Activated CD8-positive, alpha-beta T cell treated with anti-CD3 and anti-CD28 coated beads for 36 hours (primary cell): Measurements from ENCODE around the gene RPS6KA2. TPM values are rescaled to one million over a fixed set of nuclear protein-coding genes. Genes with fewer than 3 reads are reported as not detected.

Experiments used
- ATAC-seq: fragments of 200-7000 bp; cut with Tn5 transposase; one replicate; pipeline ENCODE4 v1.10.0; 2021; ENCODE audit warnings: mild to moderate bottlenecking, moderate library complexity
- CTCF ChIA-PET: fragments of 350-600 bp; sonication (Branson Sonifier 250); formaldehyde crosslinking; loops from one replicate; lab custom pipeline; 2021; ENCODE audit warnings: antibody characterized with exemption; lab: Charles Lee
- POLR2A ChIA-PET: fragments of 350-600 bp; sonication (Branson Sonifier 250); formaldehyde crosslinking; loops from one replicate; lab custom pipeline; 2021; ENCODE audit warnings: antibody characterized with exemption; lab: Charles Lee
- DNase-seq: peaks from one replicate; pipeline ENCODE4 v3.0.0-alpha.2; 2020
- H3K27ac Mint-ChIP-seq: one replicate; pipeline ENCODE4 v1.8.0; 2021; ENCODE audit warnings: mild to moderate bottlenecking, mixed read lengths
- H3K27me3 Mint-ChIP-seq: one replicate; pipeline ENCODE4 v1.8.0; 2021; ENCODE audit warnings: mixed read lengths
- H3K36me3 Mint-ChIP-seq: one replicate; pipeline ENCODE4 v1.8.0; 2021; ENCODE audit warnings: low read depth, mixed read lengths
- H3K4me1 Mint-ChIP-seq: one replicate; pipeline ENCODE4 v1.8.0; 2021; ENCODE audit warnings: low read depth, mixed read lengths
- H3K4me3 Mint-ChIP-seq: one replicate; pipeline ENCODE4 v1.8.0; 2021; ENCODE audit warnings: mild to moderate bottlenecking, moderate library complexity, mixed read lengths
- H3K9me3 Mint-ChIP-seq: one replicate; pipeline ENCODE4 v1.8.0; 2021; ENCODE audit warnings: mixed read lengths
- intact Hi-C: fragments of 100-400 bp; cut with micrococcal nuclease; formaldehyde crosslinking; loops from one replicate; pipeline ENCODE4 v1.10.0; 2022
- total RNA-seq, 2 experiments: library from RNA; stranded (reverse); gene quantifications; one replicate each; pipeline ENCODE4 v1.2.3, GENCODE V29; 2021
- TF ChIP-seq, protein P1 (sequence below): fragments of 200-600 bp; IDR thresholded peaks from one replicate; pipeline ENCODE4 v1.8.0; 2022; ENCODE audit warnings: antibody characterized with exemption, mild to moderate bottlenecking

Gene RPS6KA2
- total RNA-seq, 2 experiments from 2014 or later, result 5.8 TPM

GRCh38 chr6:166450167-166450873, 176.7 kb downstream of the RPS6KA2 start:
- ChIA-PET CTCF (no interaction called here), POLR2A (no interaction called here)
- H3K9me3 Mint-ChIP-seq, result no peaks in the 10 kb centered on the region
- DNase-seq (no peak), ATAC-seq (no peak)
- H3K4me3 Mint-ChIP-seq, result no peak overlapping the region
- no peaks in the 10 kb centered on the region for H3K27me3 Mint-ChIP-seq
- intact Hi-C loops, result no loop called here
- H3K4me1 Mint-ChIP-seq, result no peaks in the 10 kb centered on the region
- no peak overlapping the region for H3K27ac Mint-ChIP-seq
- peaks cover 1% of the 10 kb centered on the region for H3K36me3 Mint-ChIP-seq
- TF ChIP-seq, protein P1, sequence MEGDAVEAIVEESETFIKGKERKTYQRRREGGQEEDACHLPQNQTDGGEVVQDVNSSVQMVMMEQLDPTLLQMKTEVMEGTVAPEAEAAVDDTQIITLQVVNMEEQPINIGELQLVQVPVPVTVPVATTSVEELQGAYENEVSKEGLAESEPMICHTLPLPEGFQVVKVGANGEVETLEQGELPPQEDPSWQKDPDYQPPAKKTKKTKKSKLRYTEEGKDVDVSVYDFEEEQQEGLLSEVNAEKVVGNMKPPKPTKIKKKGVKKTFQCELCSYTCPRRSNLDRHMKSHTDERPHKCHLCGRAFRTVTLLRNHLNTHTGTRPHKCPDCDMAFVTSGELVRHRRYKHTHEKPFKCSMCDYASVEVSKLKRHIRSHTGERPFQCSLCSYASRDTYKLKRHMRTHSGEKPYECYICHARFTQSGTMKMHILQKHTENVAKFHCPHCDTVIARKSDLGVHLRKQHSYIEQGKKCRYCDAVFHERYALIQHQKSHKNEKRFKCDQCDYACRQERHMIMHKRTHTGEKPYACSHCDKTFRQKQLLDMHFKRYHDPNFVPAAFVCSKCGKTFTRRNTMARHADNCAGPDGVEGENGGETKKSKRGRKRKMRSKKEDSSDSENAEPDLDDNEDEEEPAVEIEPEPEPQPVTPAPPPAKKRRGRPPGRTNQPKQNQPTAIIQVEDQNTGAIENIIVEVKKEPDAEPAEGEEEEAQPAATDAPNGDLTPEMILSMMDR, result no peak

- no peak overlapping the region for H3K4me3 Mint-ChIP-seq
- H3K27me3 Mint-ChIP-seq, result no peaks in the 10 kb centered on the region
- DNase-seq (no peak), ATAC-seq (no peak)
- peaks cover 1% of the 10 kb centered on the region for H3K36me3 Mint-ChIP-seq
- intact Hi-C loops, result no loop called here
- no peaks in the 10 kb centered on the region for H3K4me1 Mint-ChIP-seq
- no peak overlapping the region for H3K27ac Mint-ChIP-seq
- ChIA-PET POLR2A (no interaction called here), CTCF (no interaction called here)
- TF ChIP-seq, protein P1, result no peak
- no peaks in the 10 kb centered on the region for H3K9me3 Mint-ChIP-seq
Measured at GRCh38 chr6:166449641-166450040, 177.4 kb downstream of the RPS6KA2 start.

DNA sequence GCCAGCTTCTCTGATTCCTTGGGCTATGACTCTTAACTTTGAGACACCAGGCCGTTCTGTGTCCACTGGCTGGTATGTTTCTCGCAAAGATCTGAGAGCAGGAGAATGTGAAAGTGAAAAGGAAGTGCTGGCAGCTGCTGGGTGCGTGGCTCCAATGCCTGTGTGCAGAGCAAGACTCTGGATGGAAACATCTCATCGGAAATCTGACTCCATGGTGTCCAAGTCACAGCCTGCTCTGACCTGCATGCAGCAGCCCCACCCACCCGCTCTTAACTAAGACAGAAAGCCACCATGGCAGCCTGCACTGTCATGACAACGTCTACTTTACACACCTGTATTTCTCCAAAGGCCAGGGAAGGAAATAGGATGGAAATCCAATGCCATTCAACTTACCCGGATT, 178.0 kb downstream of the RPS6KA2 start:
- POLR2A ChIA-PET, result no interaction called here
- ATAC-seq (no peak), DNase-seq (no peak)
- TF ChIP-seq, protein P1, result no peak
- CTCF ChIA-PET, result interaction anchor here (1.5 kb wide), 1 partner anchor 13 kb away, joined by 5 read pairs; no protein-coding TSS in a partner anchor
- H3K9me3 Mint-ChIP-seq, result no peaks in the 10 kb centered on the region
- peaks cover 1% of the 10 kb centered on the region for H3K36me3 Mint-ChIP-seq
- H3K27ac Mint-ChIP-seq, result no peak overlapping the region
- no peaks in the 10 kb centered on the region for H3K27me3 Mint-ChIP-seq
- no peak overlapping the region for H3K4me3 Mint-ChIP-seq
- intact Hi-C loops, result no loop called here
- H3K4me1 Mint-ChIP-seq, result no peaks in the 10 kb centered on the region

- TF ChIP-seq, protein P1, result no peak
- Mint-ChIP-seq H3K9me3 (no peaks in the 10 kb centered on the region), H3K27ac (no peak overlapping the region), H3K36me3 (peaks cover 1% of the 10 kb centered on the region), H3K4me3 (no peak overlapping the region), H3K4me1 (no peaks in the 10 kb centered on the region), H3K27me3 (no peaks in the 10 kb centered on the region)
- POLR2A ChIA-PET, result no interaction called here
- intact Hi-C loops, result no loop called here
- CTCF ChIA-PET, result interaction anchor here (1.5 kb wide), 1 partner anchor 13 kb away, joined by 5 read pairs; no protein-coding TSS in a partner anchor
- DNase-seq (no peak), ATAC-seq (no peak)
Measured at GRCh38 chr6:166448432-166448831, 178.6 kb downstream of the RPS6KA2 start.

DNA sequence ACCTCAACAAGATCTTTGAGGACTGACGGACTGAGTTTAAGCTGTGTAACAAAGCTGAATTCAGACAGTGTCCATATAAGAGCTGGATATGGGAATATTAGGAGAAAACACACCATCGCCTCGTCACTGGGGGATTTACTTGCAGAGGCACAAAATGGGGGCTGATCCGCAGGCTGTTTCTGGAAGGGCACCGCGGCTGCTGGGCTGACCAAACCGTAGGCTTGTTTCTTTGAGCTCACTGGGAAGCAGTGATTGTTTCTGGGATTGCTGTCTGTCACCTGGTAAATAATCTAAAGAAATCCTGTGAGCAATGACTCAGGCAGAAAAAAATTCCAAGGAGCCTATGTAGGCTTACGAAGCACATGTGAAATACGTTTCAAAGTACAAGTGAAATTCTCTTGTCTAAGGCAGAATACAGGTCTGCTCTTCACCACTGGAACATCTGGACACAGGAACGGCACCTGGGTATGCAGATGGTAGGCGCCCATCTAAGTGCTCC, 180.4 kb downstream of the RPS6KA2 start:
- Mint-ChIP-seq H3K4me1 (no peaks in the 10 kb centered on the region), H3K27me3 (no peaks in the 10 kb centered on the region), H3K27ac (no peak overlapping the region), H3K4me3 (no peak overlapping the region), H3K9me3 (no peaks in the 10 kb centered on the region), H3K36me3 (no peaks in the 10 kb centered on the region)
- no peak for ATAC-seq
- TF ChIP-seq, protein P1, result no peak
- ChIA-PET CTCF (no interaction called here), POLR2A (no interaction called here)
- intact Hi-C loops, result no loop called here
- no peak for DNase-seq
